ENCODE results near the gene ANO7.

Gene ANO7

DNA sequence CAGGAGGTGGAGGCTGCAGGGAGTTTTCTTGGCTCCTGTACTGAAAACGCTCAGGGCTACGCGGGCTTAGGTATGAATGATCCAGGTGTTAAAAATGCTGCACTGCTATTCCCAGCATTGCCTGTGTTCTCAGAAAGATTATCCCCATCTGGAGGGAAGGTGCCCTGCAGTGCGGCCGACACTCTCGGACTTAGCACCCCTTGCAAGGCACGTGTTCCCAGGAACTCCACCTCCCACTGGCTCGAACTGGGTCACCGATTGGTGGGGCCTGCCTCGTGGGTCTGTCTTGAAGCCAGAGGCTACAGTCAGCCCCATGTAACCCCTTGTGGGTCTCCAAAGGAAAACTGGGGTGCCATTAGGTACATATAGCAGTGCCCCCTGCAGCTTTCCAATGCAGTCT, 25.7 kb downstream of the ANO7 start:
- DNase-seq = no peak

GRCh38 chr2:241214766-241215165, 26.3 kb downstream of the ANO7 start:
- DNase-seq = no peak

GRCh38 chr2:241215421-241215820, 26.9 kb downstream of the ANO7 start:
- no peak for DNase-seq

GRCh38 chr2:241216211-241216761, 27.8 kb downstream of the ANO7 start:
- peak; percentile 46 for DNase-seq

DNA sequence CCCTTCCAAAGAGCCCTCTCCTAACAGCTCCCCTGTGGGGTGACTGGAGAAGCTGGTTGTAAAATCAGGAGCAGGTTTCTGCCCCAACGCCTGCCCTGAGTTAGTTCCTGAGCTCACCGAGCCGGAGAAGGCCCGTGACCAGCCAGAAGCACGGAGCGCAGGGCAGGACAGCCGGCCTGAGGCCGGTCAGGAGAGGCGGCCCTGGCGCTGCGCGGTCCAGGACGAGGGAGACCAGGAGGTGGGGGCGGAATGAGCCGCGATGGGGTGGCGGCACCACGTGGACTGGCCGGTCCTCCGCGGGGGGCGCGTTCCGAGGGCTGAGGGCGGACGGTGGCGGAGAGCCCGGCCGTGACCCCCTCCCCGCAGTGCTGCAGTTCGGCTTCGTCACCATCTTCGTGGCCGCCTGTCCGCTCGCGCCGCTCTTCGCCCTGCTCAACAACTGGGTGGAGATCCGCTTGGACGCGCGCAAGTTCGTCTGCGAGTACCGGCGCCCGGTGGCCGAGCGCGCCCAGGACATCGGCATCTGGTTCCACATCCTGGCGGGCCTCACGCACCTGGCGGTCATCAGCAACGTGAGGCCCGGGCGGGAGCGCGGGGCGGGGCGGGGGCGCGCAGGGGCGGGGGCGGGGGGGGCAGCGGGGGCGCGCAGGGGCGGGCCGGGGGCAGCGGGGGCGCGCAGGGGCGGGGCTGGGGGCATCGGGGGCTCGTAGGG, 29.0 kb downstream of the ANO7 start:
- DNase-seq = peak; percentile 90

- peak; percentile 58 for DNase-seq
Observed at GRCh38 chr2:241218131-241219029, 29.9 kb downstream of the ANO7 start.

GRCh38 chr2:241219030-241219382, 30.5 kb downstream of the ANO7 start:
- no peak for DNase-seq

- no peak for DNase-seq
Observed at GRCh38 chr2:241219856-241220356, 31.4 kb downstream of the ANO7 start.

DNA sequence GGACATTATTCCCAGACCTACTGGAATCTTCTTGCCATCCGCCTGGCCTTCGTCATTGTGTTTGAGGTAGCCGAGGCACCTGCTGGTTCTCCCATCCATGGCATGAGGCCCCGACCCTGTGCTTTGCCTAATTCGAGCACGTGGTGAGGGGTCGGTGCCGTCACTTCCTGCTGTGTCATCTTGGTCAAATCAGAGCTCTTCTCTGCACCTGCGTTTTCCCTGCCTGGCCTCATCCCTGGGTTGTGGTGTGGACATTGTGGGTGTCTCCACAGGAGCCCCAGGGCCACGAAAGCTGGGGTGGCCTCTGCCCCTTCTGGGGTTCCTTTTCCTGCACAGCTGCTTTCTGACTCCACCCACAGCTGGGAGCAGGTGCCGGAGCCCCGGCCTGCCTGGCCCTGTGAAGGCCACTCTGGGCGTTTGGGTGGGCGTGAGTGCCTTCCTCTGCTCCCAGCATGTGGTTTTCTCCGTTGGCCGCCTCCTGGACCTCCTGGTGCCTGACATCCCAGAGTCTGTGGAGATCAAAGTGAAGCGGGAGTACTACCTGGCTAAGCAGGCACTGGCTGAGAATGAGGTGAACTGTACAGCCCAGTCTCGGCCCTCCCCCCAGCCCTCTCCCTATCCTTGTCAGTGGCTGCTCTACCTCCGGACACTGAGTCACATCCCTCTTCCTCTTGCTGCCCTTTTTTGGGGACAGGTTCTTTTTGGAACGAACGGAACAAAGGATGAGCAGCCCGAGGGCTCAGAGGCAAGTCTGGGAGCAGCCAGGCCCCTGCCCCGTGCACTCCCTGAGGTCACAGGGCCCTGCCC, 34.9 kb downstream of the ANO7 start:
- no peak for DNase-seq

GRCh38 chr2:241224018-241224850, 35.8 kb downstream of the ANO7 start:
- DNase-seq = peak; percentile 71

DNA sequence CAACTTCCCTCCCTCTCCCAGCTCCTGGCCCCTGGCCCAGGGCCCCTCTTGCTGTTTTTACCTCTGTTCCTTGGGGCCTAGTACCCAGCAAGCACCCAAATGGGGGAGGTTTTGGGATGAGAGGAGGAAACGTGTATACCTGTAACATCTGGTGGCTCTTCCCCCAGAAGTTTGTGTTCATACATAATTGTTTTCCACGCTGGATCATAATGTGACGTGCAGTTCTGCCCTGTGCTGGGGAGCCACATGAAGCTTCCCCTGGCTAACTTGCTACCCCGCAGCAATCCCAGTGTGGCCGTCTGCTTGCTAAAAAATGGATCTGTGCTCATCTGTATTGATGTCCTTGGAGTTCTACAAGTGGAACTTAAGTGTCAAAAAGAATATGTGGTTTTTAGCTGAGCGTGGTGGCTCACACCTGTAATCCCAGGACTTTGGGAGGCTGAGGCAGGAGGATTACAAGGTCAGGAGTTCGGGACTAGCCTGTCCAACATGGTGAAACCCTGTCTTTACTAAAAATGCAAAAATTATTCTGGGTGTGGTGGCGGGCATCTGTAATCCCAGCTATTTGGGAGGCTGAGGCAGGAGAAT, 36.5 kb downstream of the ANO7 start:
- no peak for DNase-seq

DNA sequence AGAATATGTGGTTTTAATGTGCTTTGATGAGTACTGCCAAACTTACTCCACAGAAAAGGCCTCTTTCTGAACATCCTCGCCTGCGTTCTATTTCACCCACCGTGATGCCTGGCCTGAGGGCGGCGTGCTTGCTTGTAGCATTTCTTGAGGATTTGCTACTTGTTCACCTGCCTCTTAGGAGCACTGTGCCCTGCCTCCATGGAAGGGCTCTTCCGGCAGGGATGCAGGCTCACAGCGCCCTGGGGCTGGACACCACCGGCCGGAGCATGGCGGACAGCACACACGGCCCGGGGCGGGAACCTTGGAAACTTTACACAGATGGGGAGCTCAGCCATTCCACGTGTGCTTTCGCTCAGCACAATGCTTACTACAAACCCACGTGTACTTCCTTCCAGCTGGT, 37.1 kb downstream of the ANO7 start:
- DNase-seq = no peak

- DNase-seq = no peak
Observed at GRCh38 chr2:241225983-241226382, 37.5 kb downstream of the ANO7 start.

GRCh38 chr2:241226723-241227572, 38.5 kb downstream of the ANO7 start:
- DNase-seq = no peak

DNA sequence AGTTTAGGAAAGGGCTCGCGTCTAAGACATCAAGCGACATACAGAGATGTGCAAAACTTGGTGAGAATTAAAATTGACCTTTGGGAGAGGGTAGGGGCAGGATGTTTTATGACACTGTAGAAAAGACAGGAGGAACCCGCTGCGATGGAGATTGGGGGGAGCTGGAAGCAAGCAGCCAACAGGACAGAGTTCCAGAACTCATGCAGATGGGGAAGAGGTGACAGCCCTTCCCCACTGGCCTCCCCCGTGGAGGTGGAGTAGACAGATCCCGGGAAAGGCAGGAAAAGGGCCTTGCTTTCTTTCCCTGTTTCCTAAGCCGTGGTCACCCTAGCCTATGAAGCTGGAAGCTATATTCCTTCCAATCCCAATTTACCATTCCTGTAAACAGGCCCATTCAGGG, 39.1 kb downstream of the ANO7 start:
- no peak for DNase-seq

DNA sequence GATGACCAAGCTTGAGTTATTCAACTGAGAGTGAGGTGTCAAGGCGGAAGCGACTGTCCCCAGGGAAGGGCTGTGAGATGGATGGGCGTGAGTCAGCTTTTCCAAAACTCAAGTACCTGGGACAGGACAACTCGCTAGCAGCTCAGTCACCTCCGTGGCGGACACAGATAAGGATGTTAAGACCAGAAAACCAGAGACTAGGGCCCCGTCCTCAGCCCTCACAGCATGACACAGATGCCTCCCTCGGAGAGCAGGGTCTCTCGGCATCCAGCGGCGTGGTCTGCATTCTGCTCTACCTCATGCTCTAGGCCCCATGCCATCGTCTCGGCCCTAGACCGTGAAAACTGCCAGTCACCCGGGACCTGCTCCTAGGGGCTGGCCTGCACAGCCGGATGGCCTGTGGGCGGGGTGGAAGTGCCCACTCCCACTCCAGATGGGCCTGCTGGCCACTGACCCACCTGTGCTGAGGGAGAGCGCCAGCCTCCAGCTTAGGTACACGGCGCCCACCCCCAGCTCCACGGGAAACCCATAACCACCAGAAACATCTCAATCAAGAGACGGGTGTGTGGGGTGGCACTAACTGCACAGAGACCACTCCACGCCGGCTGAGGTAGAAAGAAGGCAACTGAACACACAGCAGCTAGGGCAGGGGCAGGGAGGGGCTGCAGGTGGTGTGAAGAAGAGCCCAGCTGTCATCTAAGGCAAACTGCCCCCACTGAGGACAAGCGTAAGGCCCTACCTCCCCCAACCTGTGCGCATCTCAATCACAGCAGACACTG, 39.8 kb downstream of the ANO7 start:
- no peak for DNase-seq

DNA sequence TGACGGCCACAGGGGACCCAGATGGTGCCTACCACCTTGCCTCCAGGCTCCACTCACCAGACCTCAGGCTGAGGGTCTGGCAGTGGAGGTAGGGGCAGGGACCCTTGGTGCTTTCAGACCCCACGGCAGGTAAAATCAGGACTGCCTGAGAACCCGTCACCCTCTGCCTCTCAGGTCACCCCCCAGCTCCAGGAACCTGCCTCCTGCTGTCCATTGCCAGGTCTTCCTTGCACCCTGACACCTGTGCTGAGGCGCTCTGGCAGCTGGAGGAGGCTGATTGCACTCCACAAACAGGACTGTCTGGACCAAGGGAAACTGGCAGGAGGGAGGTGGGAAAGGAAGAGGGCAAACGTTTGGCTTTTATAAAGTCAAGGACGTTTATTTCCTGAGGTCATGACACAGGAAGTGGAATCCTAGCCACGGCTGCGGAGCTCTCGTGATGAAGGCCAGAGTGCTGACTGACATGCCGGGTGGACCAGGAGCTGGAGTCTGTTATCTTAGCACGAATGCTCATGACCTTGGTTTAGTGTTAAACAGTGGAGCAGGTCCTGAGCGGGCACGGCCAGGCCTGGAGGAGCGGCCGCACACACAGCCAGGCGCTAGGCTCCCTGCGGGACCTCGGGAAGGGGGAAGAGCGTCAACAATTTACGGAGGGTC, 40.5 kb downstream of the ANO7 start:
- DNase-seq = no peak

DNA sequence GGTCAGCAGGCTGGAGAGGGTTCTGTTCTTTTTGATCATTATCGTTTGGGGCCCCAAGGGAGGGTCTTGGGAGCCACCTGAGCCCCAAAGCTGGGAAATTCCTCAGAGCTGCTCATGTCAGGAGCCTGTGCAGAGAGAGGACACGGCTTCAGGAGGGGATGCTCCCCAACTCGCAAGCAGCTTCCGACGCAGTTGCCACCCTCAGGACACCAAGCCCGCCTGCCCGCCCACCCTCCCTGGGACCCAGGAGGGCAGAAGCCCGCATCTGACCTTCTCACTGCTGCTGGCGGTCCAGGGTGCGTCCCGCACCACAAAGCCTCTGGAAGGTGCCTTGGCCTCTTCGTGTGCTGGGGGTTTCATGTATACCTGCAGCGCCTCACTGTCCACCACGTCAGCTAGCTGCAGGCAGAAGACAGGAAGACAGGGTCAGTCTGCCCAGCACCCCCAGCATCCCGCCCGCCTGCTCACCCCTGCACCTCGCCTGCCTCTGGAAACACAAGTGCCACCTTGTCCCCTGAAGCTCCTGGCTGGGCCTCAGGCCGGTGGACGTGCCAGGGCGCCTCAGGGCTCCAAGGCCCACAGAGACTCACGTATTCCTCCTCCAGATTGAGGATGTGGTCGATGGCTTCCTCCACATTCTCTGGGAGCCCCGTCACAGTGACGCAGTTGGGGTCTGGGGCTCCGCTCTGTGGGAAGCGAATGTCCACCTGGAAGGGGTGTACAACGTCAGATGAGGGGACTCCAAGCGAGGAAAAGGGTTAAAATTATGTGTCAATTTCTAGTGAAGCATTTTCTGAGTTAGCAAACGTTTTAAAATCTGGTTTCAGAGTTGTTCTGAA, 41.3 kb downstream of the ANO7 start:
- no peak for DNase-seq
